Prostate gland (tissue), 2 donors: ENCODE results near the gene IER2. TPM values are rescaled to one million over a fixed set of nuclear protein-coding genes. Genes with fewer than 3 reads are reported as not detected.

Experiments
- DNase-seq: peaks from one replicate; pipeline ENCODE4 v3.0.0-alpha.2; 2019; ENCODE audit warnings: low spot score
- H3K27ac ChIP-seq, 2 donors: fragments of 200-600 bp; sonication (generic); 2 replicates each; pipeline ENCODE4 v1.5.1; 2017 to 2019
- H3K27me3 ChIP-seq: fragments of 200-600 bp; sonication (generic); replicated peaks from 2 replicates; pipeline ENCODE4 v1.5.1; 2019; ENCODE audit not compliant: insufficient read depth
- H3K36me3 ChIP-seq, 2 donors: fragments of 200-600 bp; sonication (generic); 1 replicate in 1 of 2; 2 replicates in 1 of 2; pipeline versions ENCODE4 v1.5.1 to v1.8.1; 2017 to 2019
- H3K4me1 ChIP-seq: fragments of 200-600 bp; sonication (generic); replicated peaks from 2 replicates; pipeline ENCODE4 v1.5.1; 2019
- H3K4me3 ChIP-seq, 2 donors: fragments of 200-600 bp; sonication (generic); 2 replicates each; pipeline ENCODE4 v1.5.1; 2017 to 2019
- H3K9me3 ChIP-seq: fragments of 200-600 bp; sonication (generic); 2 replicates; pipeline ENCODE4 v1.5.1; 2017
- CTCF ChIP-seq, 4 experiments: fragments of 200-600 bp in 2 of 4; fragments of 450-650 bp in 2 of 4; sonication (generic) in 2 of 4; IDR thresholded peaks; 1 replicate in 3 of 4; 2 replicates in 1 of 4; pipeline ENCODE4 v1.5.1; 2016 to 2019; ENCODE audit warnings: antibody characterized with exemption in 4 of 4, mild to moderate bottlenecking in 2 of 4, moderate library complexity in 2 of 4
- POLR2A ChIP-seq: fragments of 450-650 bp; IDR thresholded peaks from one replicate; pipeline ENCODE4 v1.6.1; 2016; ENCODE audit warnings: antibody characterized with exemption, mild to moderate bottlenecking
- POLR2AphosphoS5 ChIP-seq: sonication (generic); formaldehyde crosslinking; IDR thresholded peaks from one replicate; pipeline ENCODE4 v1.6.1; 2017; ENCODE audit warnings: antibody characterized with exemption
- WGBS: methylation state at CpG from one replicate; pipeline ENCODE4 v1.1.5; 2018; 5-methylcytosine and 5-hydroxymethylcytosine counted together
- intact Hi-C: fragments of 100-400 bp; cut with DNase I; formaldehyde crosslinking; loops from one replicate; pipeline ENCODE4 v1.14.2; 2022
- total RNA-seq, 2 donors: library from RNA; depleted of rRNA; stranded (reverse); fragments of >200 nt; gene quantifications; one replicate each; pipeline ENCODE4 v1.1.0, GENCODE V29; 2016

Gene IER2
- total RNA-seq, 2 donors from 2014 or later, result 34.7 to 75.7 TPM

- Histone ChIP-seq H3K4me3 (no peak overlapping the region), H3K27ac (no peak overlapping the region), H3K9me3 (no peaks in the 10 kb centered on the region), H3K4me1 (no peaks in the 10 kb centered on the region), H3K27me3 (no peaks in the 10 kb centered on the region), H3K36me3 (no peaks in the 10 kb centered on the region)
- WGBS, result 85% methylated on average over 3 of the region's 3 CpGs
- no peak for DNase-seq
- intact Hi-C loops, result no loop called here
- TF ChIP-seq POLR2AphosphoS5 (peak; percentile 34), CTCF (IDR thresholded peaks at IDR 0.05) (no peak), POLR2A (no peak)
These were observed 15.6 kb upstream of the IER2 start for GRCh38 chr19:13134626-13135025.

- no peaks in the 10 kb centered on the region for H3K27me3 ChIP-seq
- TF ChIP-seq POLR2AphosphoS5 (no peak), CTCF (IDR thresholded peaks at IDR 0.05) (no peak), POLR2A (no peak)
- no peak overlapping the region for H3K27ac ChIP-seq
- no peaks in the 10 kb centered on the region for H3K4me1 ChIP-seq
- no peak overlapping the region for H3K4me3 ChIP-seq
- DNase-seq, result no peak
- no peaks in the 10 kb centered on the region for H3K36me3 ChIP-seq
- 93% methylated on average over 46 of the region's 60 CpGs for WGBS
- H3K9me3 ChIP-seq, result no peaks in the 10 kb centered on the region
- intact Hi-C loops, result no loop called here
These were observed 14.8 kb upstream of the IER2 start for GRCh38 chr19:13135068-13136062.

GRCh38 chr19:13137290-13137794, 12.9 kb upstream of the IER2 start:
- no peak overlapping the region for H3K27ac ChIP-seq
- H3K9me3 ChIP-seq, result no peaks in the 10 kb centered on the region
- intact Hi-C loops, result no loop called here
- H3K27me3 ChIP-seq, result no peaks in the 10 kb centered on the region
- H3K4me3 ChIP-seq, result no peak overlapping the region
- no peaks in the 10 kb centered on the region for H3K36me3 ChIP-seq
- 91% methylated on average over 28 of the region's 28 CpGs for WGBS
- no peak for DNase-seq
- no peak for TF ChIP-seq CTCF (IDR thresholded peaks at IDR 0.05)
- H3K4me1 ChIP-seq, result no peaks in the 10 kb centered on the region

GRCh38 chr19:13138171-13138915, 11.9 kb upstream of the IER2 start:
- 82% methylated on average over 40 of the region's 40 CpGs for WGBS
- H3K27ac ChIP-seq, result no peak overlapping the region
- no peak overlapping the region for H3K4me3 ChIP-seq
- no peaks in the 10 kb centered on the region for H3K27me3 ChIP-seq
- intact Hi-C loops, result no loop called here
- no peaks in the 10 kb centered on the region for H3K9me3 ChIP-seq
- H3K36me3 ChIP-seq, result no peaks in the 10 kb centered on the region
- no peaks in the 10 kb centered on the region for H3K4me1 ChIP-seq
- TF ChIP-seq CTCF (IDR thresholded peaks at IDR 0.05), result no peak
- no peak for TF ChIP-seq POLR2AphosphoS5
- TF ChIP-seq POLR2A, result no peak
- DNase-seq, result no peak
